ENCODE measurements around the gene SORL1. TPM values are rescaled to one million over a fixed set of nuclear protein-coding genes. Genes with fewer than 3 reads are reported as not detected.

SORL1 gene
- total and polyA plus RNA-seq, 2 of the 13 experiments (the other 11 are each of a cell fraction or from before 2014, with no cell fraction given) = 21.3 to 148 TPM

DNA sequence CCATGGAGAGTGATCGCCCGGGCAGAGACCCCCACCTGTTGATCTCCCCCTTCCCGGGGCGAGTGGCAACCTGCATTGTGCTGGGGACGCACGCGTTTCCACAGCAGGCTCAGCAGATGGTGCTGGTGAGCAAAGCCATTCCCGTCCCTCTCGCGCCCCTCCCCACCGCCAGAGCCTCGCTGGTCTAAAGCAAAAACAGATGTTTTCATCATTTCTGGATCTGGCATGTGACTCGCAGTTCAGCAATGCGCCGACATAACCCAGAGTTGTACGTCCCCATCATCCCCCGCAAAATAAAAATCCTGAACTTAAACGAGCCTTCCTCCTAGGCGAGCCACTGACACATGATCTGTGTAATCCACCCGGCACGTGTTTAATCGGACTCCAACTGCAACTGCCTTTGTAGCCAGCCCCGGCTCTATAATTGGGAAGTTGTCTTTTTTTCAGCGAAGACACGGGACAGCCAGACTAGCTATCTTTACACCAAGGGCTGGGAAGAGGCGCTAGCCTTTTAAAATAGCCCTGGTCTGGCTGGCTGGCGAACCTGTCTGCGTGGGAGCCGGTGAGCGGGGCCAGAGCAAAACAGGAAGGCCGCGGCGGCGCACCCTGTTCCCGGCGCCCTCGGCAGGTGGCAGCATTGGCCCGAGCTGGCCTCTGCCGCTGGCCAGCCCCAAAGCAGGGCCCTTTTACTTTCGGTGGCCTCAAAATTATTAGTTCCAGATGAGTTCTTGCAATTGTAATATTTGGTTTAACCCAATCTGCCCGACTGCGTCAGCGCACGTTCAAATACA is 203.6 kb downstream of the SORL1 start (continued):
- TF ChIP-seq, protein P1, sequence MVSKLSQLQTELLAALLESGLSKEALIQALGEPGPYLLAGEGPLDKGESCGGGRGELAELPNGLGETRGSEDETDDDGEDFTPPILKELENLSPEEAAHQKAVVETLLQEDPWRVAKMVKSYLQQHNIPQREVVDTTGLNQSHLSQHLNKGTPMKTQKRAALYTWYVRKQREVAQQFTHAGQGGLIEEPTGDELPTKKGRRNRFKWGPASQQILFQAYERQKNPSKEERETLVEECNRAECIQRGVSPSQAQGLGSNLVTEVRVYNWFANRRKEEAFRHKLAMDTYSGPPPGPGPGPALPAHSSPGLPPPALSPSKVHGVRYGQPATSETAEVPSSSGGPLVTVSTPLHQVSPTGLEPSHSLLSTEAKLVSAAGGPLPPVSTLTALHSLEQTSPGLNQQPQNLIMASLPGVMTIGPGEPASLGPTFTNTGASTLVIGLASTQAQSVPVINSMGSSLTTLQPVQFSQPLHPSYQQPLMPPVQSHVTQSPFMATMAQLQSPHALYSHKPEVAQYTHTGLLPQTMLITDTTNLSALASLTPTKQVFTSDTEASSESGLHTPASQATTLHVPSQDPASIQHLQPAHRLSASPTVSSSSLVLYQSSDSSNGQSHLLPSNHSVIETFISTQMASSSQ (IDR thresholded peaks at IDR 0.05; ENCODE audit: low read depth) = no peak
- TF ChIP-seq, protein P1 (CRISPR knock-in tag; IDR thresholded peaks at IDR 0.05; ENCODE audit: borderline replicate concordance) = no peak; the same call in 1 of the 2 replicates
- TF ChIP-seq HDAC2 (CRISPR knock-in tag; IDR thresholded peaks at IDR 0.05) = peak; percentile 48; the same call in 1 of the 2 replicates
- no peak for TF ChIP-seq KMT2A (CRISPR knock-in tag; IDR thresholded peaks at IDR 0.05)
- no peak for TF ChIP-seq MAF1 (CRISPR knock-in tag; IDR thresholded peaks at IDR 0.05; ENCODE audit: borderline replicate concordance)
- TF ChIP-seq, protein P2, sequence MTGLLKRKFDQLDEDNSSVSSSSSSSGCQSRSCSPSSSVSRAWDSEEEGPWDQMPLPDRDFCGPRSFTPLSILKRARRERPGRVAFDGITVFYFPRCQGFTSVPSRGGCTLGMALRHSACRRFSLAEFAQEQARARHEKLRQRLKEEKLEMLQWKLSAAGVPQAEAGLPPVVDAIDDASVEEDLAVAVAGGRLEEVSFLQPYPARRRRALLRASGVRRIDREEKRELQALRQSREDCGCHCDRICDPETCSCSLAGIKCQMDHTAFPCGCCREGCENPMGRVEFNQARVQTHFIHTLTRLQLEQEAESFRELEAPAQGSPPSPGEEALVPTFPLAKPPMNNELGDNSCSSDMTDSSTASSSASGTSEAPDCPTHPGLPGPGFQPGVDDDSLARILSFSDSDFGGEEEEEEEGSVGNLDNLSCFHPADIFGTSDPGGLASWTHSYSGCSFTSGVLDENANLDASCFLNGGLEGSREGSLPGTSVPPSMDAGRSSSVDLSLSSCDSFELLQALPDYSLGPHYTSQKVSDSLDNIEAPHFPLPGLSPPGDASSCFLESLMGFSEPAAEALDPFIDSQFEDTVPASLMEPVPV (CRISPR knock-in tag; IDR thresholded peaks at IDR 0.05) = 0 out of 2 replicates have a peak, but pooled peaks have one; percentile 6
- no peak for TF ChIP-seq NFKBIZ (CRISPR knock-in tag; IDR thresholded peaks at IDR 0.05)
- peak; percentile 49 for TF ChIP-seq YY1 (IDR thresholded peaks at IDR 0.05; ENCODE audit: insufficient read depth, insufficient replicate concordance, low read depth, low read length)
- no peak for TF ChIP-seq ZNF354B (CRISPR knock-in tag; IDR thresholded peaks at IDR 0.05)
- TF ChIP-seq, protein P3, sequence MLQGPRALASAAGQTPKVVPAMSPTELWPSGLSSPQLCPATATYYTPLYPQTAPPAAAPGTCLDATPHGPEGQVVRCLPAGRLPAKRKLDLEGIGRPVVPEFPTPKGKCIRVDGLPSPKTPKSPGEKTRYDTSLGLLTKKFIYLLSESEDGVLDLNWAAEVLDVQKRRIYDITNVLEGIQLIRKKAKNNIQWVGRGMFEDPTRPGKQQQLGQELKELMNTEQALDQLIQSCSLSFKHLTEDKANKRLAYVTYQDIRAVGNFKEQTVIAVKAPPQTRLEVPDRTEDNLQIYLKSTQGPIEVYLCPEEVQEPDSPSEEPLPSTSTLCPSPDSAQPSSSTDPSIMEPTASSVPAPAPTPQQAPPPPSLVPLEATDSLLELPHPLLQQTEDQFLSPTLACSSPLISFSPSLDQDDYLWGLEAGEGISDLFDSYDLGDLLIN (CRISPR knock-in tag; IDR thresholded peaks at IDR 0.05; ENCODE audit: borderline replicate concordance) = no peak
- peak; percentile 94 for TF ChIP-seq RAD21 (CRISPR knock-in tag; IDR thresholded peaks at IDR 0.05)
- no peak for TF ChIP-seq TBL1XR1 (IDR thresholded peaks at IDR 0.05; ENCODE audit: borderline replicate concordance, low read length, partially characterized antibody)
- TF ChIP-seq SMYD3 (CRISPR knock-in tag; IDR thresholded peaks at IDR 0.05) = peak; percentile 41; the same call in 1 of the 2 replicates
- TF ChIP-seq IRX3 (CRISPR knock-in tag; IDR thresholded peaks at IDR 0.05; ENCODE audit: borderline replicate concordance, low read depth) = 0 out of 2 replicates have a peak, but pooled peaks have one; percentile 9
- peak; percentile 71; the same call in 1 of the 2 replicates for TF ChIP-seq ZNF724P (CRISPR knock-in tag; IDR thresholded peaks at IDR 0.05; ENCODE audit: borderline replicate concordance)
- no peak for TF ChIP-seq ZFP82 (CRISPR knock-in tag; IDR thresholded peaks at IDR 0.05; ENCODE audit: borderline replicate concordance)
- TF ChIP-seq ARHGAP35 (CRISPR knock-in tag; IDR thresholded peaks at IDR 0.05; ENCODE audit: borderline replicate concordance) = no peak
- TF ChIP-seq, protein P4, sequence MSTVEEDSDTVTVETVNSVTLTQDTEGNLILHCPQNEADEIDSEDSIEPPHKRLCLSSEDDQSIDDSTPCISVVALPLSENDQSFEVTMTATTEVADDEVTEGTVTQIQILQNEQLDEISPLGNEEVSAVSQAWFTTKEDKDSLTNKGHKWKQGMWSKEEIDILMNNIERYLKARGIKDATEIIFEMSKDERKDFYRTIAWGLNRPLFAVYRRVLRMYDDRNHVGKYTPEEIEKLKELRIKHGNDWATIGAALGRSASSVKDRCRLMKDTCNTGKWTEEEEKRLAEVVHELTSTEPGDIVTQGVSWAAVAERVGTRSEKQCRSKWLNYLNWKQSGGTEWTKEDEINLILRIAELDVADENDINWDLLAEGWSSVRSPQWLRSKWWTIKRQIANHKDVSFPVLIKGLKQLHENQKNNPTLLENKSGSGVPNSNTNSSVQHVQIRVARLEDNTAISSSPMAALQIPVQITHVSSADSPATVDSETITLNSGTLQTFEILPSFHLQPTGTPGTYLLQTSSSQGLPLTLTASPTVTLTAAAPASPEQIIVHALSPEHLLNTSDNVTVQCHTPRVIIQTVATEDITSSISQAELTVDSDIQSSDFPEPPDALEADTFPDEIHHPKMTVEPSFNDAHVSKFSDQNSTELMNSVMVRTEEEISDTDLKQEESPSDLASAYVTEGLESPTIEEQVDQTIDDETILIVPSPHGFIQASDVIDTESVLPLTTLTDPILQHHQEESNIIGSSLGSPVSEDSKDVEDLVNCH (CRISPR knock-in tag; IDR thresholded peaks at IDR 0.05) = no peak
- no peak for TF ChIP-seq ZNF484 (CRISPR knock-in tag; IDR thresholded peaks at IDR 0.05; ENCODE audit: borderline replicate concordance, low read depth)

All from HepG2 (cell line).